K562 (cell line): Measurements from ENCODE around the gene MXRA7.

Experiments used
- SUPT5H ChIP-seq: fragments of 450-650 bp; IDR thresholded peaks from 2 replicates; pipeline ENCODE4 v1.6.1; 2016
- ZNF184 ChIP-seq: sonication (generic); formaldehyde crosslinking; IDR thresholded peaks from 2 replicates; pipeline ENCODE4 v1.5.0; 2020; ENCODE audit warnings: missing genetic modification reagents
- ZNF76 ChIP-seq: fragments of 250-450 bp; sonication (Bioruptor Pico); IDR thresholded peaks from 2 replicates; pipeline ENCODE4 v1.4.0; 2020; ENCODE audit warnings: mild to moderate bottlenecking, moderate library complexity, borderline replicate concordance

GRCh38 chr17:76675648-76676047 is 35.1 kb downstream of the MXRA7 start:
- TF ChIP-seq ZNF76 (CRISPR knock-in tag) (no peak), ZNF184 (no peak), SUPT5H (no peak)
